Liver (tissue), 9 donors: ENCODE measurements around the gene GPHN. TPM values are rescaled to one million over a fixed set of nuclear protein-coding genes. Genes with fewer than 3 reads are reported as not detected.
"Not testable (repeated sequence)": the region's sequence is repeated elsewhere in the genome, so short reads cannot be mapped to it uniquely, and the experiment has no call there.

Experiments used
- DNase-seq: peaks from one replicate; pipeline ENCODE4 v3.0.0-alpha.2; 2017; ENCODE audit warnings: low spot score
- H3K27ac ChIP-seq, 2 donors: one replicate each; pipeline ENCODE4 v1.7.0; 2013; ENCODE audit warnings: inconsistent platforms in 2 of 2, low read length in 2 of 2, control low read depth in 1 of 2, low read depth in 1 of 2, mild to moderate bottlenecking in 1 of 2
- H3K27me3 ChIP-seq, 4 donors: one replicate each; pipeline versions ENCODE4 v1.6.1 to v1.7.0; 2013; ENCODE audit warnings: low read length in 3 of 4, inconsistent platforms in 1 of 4, mild to moderate bottlenecking in 1 of 4, moderate library complexity in 1 of 4; ENCODE audit not compliant: control insufficient read depth in 4 of 4, insufficient read depth in 4 of 4
- H3K36me3 ChIP-seq, 4 donors: one replicate each; pipeline versions ENCODE4 v1.6.1 to v1.7.0; 2013; ENCODE audit warnings: low read length in 3 of 4, mild to moderate bottlenecking in 3 of 4, low read depth in 1 of 4, moderate library complexity in 1 of 4; ENCODE audit not compliant: control insufficient read depth in 4 of 4, insufficient read depth in 3 of 4
- H3K4me1 ChIP-seq, 4 donors: one replicate each; pipeline versions ENCODE4 v1.6.1 to v1.7.0; 2013; ENCODE audit warnings: low read length in 3 of 4, mild to moderate bottlenecking in 3 of 4, moderate library complexity in 1 of 4; ENCODE audit not compliant: control insufficient read depth in 4 of 4, insufficient read depth in 4 of 4
- H3K4me3 ChIP-seq, 3 donors: one replicate each; pipeline versions ENCODE4 v1.6.1 to v1.7.0; 2013; ENCODE audit warnings: low read length in 3 of 3, control low read depth in 1 of 3, low read depth in 1 of 3, mild to moderate bottlenecking in 1 of 3
- H3K9ac ChIP-seq, 2 donors: one replicate each; pipeline ENCODE4 v1.7.0; 2013; ENCODE audit warnings: low read length in 2 of 2, mild to moderate bottlenecking in 2 of 2, moderate library complexity in 2 of 2, control low read depth in 1 of 2, low read depth in 1 of 2
- H3K9me3 ChIP-seq, 4 donors: one replicate each; pipeline versions ENCODE4 v1.6.1 to v1.7.0; 2013; ENCODE audit warnings: low read length in 3 of 4; ENCODE audit not compliant: control insufficient read depth in 4 of 4
- FOXA1 ChIP-seq: IDR thresholded peaks from 2 replicates; pipeline ENCODE4 v1.6.1; 2016; ENCODE audit warnings: antibody characterized with exemption
- FOXA2 ChIP-seq: IDR thresholded peaks from 2 replicates; pipeline ENCODE4 v1.6.1; 2016; ENCODE audit warnings: antibody characterized with exemption
- GABPA ChIP-seq, 2 donors: IDR thresholded peaks in 1 of 2; conservative IDR thresholded peaks in 1 of 2; 2 replicates each; pipeline ENCODE4 v1.6.1; 2016; ENCODE audit warnings: antibody characterized with exemption in 2 of 2, mild to moderate bottlenecking in 1 of 2, moderate library complexity in 1 of 2
- HNF4A ChIP-seq, 2 donors: conservative IDR thresholded peaks; 2 replicates each; pipeline ENCODE4 v1.6.1; 2016; ENCODE audit warnings: antibody characterized with exemption in 2 of 2, mild to moderate bottlenecking in 2 of 2
- HNF4G ChIP-seq: IDR thresholded peaks from 2 replicates; pipeline ENCODE4 v1.6.1; 2016; ENCODE audit warnings: antibody characterized with exemption
- JUND ChIP-seq, 2 donors: IDR thresholded peaks; 2 replicates each; pipeline ENCODE4 v1.6.1; 2016; ENCODE audit warnings: antibody characterized with exemption in 2 of 2
- NR2F2 ChIP-seq: IDR thresholded peaks from 2 replicates; pipeline ENCODE4 v1.6.1; 2016; ENCODE audit warnings: antibody characterized with exemption
- RAD21 ChIP-seq, 2 donors: IDR thresholded peaks; 2 replicates each; pipeline ENCODE4 v1.6.1; 2016; ENCODE audit warnings: antibody characterized with exemption in 2 of 2, mild to moderate bottlenecking in 2 of 2
- RXRA ChIP-seq, 2 donors: IDR thresholded peaks; 2 replicates each; pipeline ENCODE4 v1.6.1; 2017 to 2018; ENCODE audit warnings: antibody characterized with exemption in 2 of 2, mild to moderate bottlenecking in 1 of 2
- SP1 ChIP-seq: IDR thresholded peaks from 2 replicates; pipeline ENCODE4 v1.6.1; 2018; ENCODE audit warnings: antibody characterized with exemption, mild to moderate bottlenecking
- TAF1 ChIP-seq: conservative IDR thresholded peaks from 2 replicates; pipeline ENCODE4 v1.6.1; 2016; ENCODE audit warnings: antibody characterized with exemption, mild to moderate bottlenecking
- YY1 ChIP-seq: IDR thresholded peaks from 2 replicates; pipeline ENCODE4 v1.6.1; 2016; ENCODE audit warnings: antibody characterized with exemption, mild to moderate bottlenecking
- WGBS: extraction: QIAGEN DNeasy Blood & Tissue Kit; methylation state at CpG from one replicate; pipeline ENCODE4 v1.1.7; 2013; 5-methylcytosine and 5-hydroxymethylcytosine counted together
- polyA plus RNA-seq, 2 donors: library from polyadenylated mRNA; stranded (reverse) in 1 of 2; unstranded in 1 of 2; fragments of 200-250 nt in 1 of 2; fragments of >200 nt in 1 of 2; fragmentation: Nextera tagmentation in 1 of 2; extraction: Ambion mirVana in 1 of 2; gene quantifications; one replicate each; pipeline versions ENCODE4 v1.2.1 to v1.2.3, GENCODE V29; 2013 to 2015
- total RNA-seq, 2 donors: library from RNA; depleted of rRNA; stranded (reverse); fragments of >200 nt; gene quantifications; one replicate each; pipeline ENCODE4 v1.2.3, GENCODE V29; 2014
- TF ChIP-seq, protein P1 (sequence below): fragments of 150-350 bp; IDR thresholded peaks from 2 replicates; pipeline ENCODE4 v1.5.1; 2017; ENCODE audit warnings: improper control_type of control experiment, low read depth, low read length; ENCODE audit not compliant: missing input control
- TF ChIP-seq, protein P2 (sequence below): IDR thresholded peaks from 2 replicates; pipeline ENCODE4 v1.6.1; 2016; ENCODE audit warnings: antibody characterized with exemption
- TF ChIP-seq, protein P3 (sequence below): IDR thresholded peaks from 2 replicates; pipeline ENCODE4 v1.6.1; 2016; ENCODE audit warnings: antibody characterized with exemption
- donor health status: healthy.
- donor health status: healthy.
- donor health status: healthy.
- donor health status: healthy.
- donor health status: healthy.

GPHN gene
- total and polyA plus RNA-seq, 4 donors: 18.4 to 76.4 (median 47.4) TPM

DNA sequence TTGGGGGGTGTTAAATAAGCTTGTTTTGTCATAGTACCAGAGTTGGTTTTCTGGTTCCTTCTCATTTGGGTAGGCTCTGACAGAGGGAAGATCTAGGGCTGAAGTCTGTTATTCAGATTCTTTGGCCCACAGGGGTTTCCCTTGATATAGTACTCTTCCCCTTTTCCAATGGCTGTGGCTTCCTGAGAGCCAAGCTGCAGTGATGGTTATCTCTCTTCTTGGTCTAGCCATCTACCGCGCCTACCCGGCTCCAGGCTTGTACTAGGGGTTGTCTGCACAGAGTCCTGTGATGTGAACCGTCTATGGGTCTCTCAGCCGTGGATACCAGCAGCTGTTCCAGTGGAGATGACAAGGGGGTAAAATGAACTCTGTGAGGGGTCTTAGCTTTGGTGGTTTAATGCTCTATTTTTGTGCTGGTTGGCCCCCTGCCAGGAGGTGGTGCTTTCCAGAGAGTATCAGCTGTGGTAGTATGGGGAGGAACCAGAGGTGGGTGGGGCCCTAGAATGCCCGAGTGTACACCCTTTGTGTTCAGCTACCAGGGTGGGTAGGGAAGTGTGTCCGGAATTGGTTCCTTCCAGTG is 209.7 kb downstream of the GPHN start (continued):
- TF ChIP-seq, protein P1, sequence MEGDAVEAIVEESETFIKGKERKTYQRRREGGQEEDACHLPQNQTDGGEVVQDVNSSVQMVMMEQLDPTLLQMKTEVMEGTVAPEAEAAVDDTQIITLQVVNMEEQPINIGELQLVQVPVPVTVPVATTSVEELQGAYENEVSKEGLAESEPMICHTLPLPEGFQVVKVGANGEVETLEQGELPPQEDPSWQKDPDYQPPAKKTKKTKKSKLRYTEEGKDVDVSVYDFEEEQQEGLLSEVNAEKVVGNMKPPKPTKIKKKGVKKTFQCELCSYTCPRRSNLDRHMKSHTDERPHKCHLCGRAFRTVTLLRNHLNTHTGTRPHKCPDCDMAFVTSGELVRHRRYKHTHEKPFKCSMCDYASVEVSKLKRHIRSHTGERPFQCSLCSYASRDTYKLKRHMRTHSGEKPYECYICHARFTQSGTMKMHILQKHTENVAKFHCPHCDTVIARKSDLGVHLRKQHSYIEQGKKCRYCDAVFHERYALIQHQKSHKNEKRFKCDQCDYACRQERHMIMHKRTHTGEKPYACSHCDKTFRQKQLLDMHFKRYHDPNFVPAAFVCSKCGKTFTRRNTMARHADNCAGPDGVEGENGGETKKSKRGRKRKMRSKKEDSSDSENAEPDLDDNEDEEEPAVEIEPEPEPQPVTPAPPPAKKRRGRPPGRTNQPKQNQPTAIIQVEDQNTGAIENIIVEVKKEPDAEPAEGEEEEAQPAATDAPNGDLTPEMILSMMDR: no peak
- TF ChIP-seq SP1: no peak
- no peak for TF ChIP-seq NR2F2
- TF ChIP-seq HNF4G: no peak
- TF ChIP-seq GABPA (IDR thresholded peaks at IDR 0.05 in 1 of 2, conservative IDR thresholded peaks at IDR 0.05 in 1 of 2): no peak
- TF ChIP-seq, protein P2, sequence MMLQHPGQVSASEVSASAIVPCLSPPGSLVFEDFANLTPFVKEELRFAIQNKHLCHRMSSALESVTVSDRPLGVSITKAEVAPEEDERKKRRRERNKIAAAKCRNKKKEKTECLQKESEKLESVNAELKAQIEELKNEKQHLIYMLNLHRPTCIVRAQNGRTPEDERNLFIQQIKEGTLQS: no peak
- no peak for TF ChIP-seq FOXA1
- no peak for TF ChIP-seq TAF1

DNA sequence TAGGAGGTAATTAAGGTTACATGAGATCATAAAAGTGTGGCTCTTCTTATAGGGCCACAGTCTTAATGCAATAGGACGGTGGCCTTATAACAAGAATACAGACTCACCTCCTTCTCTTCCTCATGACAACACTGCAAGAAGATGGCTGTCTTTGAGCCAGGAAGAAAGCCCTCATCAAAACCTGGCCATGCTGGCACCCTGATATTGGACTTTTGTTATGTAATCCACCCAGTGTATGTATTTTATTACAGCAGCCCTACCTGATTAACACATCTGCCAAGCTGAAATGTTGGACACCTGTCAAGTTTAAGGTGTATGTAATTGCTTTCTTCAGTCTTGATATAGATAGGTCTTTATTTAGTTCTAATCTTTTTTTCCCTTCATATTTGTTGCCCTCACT is 217.0 kb downstream of the GPHN start:
- WGBS: 93% methylated on average over 1 of the region's 1 CpG
- Histone ChIP-seq H3K27me3 (no peaks in the 10 kb centered on the region), H3K4me3 (no peak overlapping the region), H3K36me3 (no peaks in the 10 kb centered on the region), H3K4me1 (no peaks in the 10 kb centered on the region), H3K9ac (no peak overlapping the region), H3K27ac (no peak overlapping the region), H3K9me3 (no peaks in the 10 kb centered on the region)
- TF ChIP-seq GABPA (IDR thresholded peaks at IDR 0.05 in 1 of 2, conservative IDR thresholded peaks at IDR 0.05 in 1 of 2) (no peak), FOXA2 (no peak), SP1 (no peak), HNF4G (no peak), HNF4A (conservative IDR thresholded peaks at IDR 0.05) (no peak), JUND (IDR thresholded peaks at IDR 0.05) (no peak), RXRA (IDR thresholded peaks at IDR 0.05) (no peak), YY1 (no peak), NR2F2 (no peak), FOXA1 (no peak), RAD21 (IDR thresholded peaks at IDR 0.05) (no peak)
- TF ChIP-seq, protein P3, sequence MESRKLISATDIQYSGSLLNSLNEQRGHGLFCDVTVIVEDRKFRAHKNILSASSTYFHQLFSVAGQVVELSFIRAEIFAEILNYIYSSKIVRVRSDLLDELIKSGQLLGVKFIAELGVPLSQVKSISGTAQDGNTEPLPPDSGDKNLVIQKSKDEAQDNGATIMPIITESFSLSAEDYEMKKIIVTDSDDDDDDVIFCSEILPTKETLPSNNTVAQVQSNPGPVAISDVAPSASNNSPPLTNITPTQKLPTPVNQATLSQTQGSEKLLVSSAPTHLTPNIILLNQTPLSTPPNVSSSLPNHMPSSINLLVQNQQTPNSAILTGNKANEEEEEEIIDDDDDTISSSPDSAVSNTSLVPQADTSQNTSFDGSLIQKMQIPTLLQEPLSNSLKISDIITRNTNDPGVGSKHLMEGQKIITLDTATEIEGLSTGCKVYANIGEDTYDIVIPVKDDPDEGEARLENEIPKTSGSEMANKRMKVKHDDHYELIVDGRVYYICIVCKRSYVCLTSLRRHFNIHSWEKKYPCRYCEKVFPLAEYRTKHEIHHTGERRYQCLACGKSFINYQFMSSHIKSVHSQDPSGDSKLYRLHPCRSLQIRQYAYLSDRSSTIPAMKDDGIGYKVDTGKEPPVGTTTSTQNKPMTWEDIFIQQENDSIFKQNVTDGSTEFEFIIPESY: no peak
- DNase-seq: no peak

DNA sequence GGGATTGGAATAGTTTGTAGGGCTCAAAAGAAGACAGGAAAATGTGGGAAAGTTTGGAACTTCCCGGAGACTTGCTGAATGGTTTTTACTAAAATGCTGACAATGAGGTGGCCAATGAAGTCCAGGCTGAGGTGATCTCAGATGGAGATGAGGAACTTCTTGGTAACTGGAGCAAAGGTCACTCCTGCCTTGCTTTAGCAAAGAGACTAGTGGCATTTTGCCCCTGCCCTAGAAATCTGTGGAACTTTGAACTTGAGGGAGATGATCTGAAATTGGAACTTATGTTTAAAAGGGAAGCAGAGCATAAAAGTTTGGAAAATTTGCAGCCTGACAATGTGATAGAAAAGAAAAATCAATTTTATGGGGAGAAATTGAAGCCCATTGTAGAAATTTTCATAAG is 223.4 kb downstream of the GPHN start:
- not testable (repeated sequence) for H3K4me3 ChIP-seq, H3K9me3 ChIP-seq, H3K27ac ChIP-seq, H3K9ac ChIP-seq, H3K27me3 ChIP-seq, H3K36me3 ChIP-seq, DNase-seq
- H3K4me1 ChIP-seq: peaks cover 0 to 10% (median under 1%) of the 10 kb centered on the region in 4 donors
- TF ChIP-seq HNF4G (peak; percentile 23), SP1 (peak; percentile 33), HNF4A (conservative IDR thresholded peaks at IDR 0.05) (peak; percentile 59 to 74), RXRA (IDR thresholded peaks at IDR 0.05) (peak; percentile 42 to 59)
- WGBS: 92% methylated on average over 1 of the region's 1 CpG
